Measurements from ENCODE around the gene PSTPIP1.

DNA sequence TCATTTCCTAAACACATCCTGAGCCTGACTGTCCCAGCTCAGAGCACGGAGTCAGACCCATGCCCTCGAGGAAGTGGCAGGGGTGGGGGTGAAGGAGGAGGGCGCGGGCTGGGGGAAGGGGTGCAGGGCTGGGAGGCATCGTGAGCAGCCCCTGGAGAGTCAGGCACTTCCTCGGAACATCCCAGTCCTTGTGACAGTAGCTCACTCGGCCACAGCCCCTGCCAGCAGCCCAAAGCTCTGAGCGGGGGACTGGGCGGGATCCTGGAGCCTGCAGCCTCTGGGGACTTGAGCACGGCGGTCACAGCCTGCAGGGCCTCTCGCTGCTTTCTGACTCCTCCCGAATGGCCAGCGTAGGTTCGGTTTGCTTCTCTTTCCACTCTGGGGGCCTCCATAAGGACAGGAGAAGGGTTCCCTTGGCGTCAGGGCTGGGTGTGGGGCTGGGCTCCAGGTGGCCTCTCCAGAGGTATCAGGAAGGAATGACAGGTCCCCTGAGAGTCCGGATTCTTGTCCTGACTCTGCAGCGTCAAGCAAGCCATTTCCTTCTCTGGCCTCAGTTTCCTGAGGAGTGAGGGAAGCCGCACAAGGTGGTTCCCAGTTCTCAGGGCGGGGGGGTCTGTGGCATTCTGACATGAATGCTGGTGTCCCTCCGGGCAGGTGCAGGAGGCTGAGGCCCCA lies 20.9 kb downstream of the PSTPIP1 start:
- TF ChIP-seq, protein P1, sequence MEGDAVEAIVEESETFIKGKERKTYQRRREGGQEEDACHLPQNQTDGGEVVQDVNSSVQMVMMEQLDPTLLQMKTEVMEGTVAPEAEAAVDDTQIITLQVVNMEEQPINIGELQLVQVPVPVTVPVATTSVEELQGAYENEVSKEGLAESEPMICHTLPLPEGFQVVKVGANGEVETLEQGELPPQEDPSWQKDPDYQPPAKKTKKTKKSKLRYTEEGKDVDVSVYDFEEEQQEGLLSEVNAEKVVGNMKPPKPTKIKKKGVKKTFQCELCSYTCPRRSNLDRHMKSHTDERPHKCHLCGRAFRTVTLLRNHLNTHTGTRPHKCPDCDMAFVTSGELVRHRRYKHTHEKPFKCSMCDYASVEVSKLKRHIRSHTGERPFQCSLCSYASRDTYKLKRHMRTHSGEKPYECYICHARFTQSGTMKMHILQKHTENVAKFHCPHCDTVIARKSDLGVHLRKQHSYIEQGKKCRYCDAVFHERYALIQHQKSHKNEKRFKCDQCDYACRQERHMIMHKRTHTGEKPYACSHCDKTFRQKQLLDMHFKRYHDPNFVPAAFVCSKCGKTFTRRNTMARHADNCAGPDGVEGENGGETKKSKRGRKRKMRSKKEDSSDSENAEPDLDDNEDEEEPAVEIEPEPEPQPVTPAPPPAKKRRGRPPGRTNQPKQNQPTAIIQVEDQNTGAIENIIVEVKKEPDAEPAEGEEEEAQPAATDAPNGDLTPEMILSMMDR (IDR thresholded peaks at IDR 0.05; ENCODE audit: poor library complexity): no peak
- TF ChIP-seq EZH2 (IDR thresholded peaks at IDR 0.05; ENCODE audit: borderline replicate concordance) (no peak), EZH2phosphoT487 (IDR thresholded peaks at IDR 0.05; ENCODE audit: low read depth, severe bottlenecking, unreplicated experiment) (no peak)
